Measurements from ENCODE around the gene CFAP251.

The CFAP251 gene

DNA sequence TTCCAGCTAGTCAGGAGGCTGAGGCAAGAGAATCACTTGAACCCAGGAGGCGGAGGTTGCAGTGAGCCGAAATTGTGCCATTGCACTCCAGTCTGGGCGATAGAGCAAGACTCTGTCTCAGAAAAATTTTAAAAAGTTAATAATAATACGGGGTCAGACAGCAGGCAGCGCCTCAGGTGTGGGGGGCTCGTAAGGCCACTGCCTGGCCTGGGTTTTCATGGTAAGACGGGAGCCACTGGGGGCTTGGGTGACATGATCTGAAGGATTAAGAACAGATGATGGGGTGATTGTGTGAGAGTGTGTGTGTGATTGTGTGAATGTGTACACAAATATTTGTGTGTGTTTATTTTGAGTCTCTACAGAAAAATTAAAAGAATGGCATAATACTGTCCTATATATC lies 126.9 kb downstream of the CFAP251 start:
- Histone ChIP-seq H2AFZ (ENCODE audit: low read length, unreplicated experiment) (no peak overlapping the region), H3K27me3 (ENCODE audit: insufficient read depth, low read length) (no peaks in the 10 kb centered on the region), H3K4me3 (ENCODE audit: low read depth, low read length) (no peak overlapping the region), H3K4me1 (ENCODE audit: control insufficient read depth, insufficient read depth, low read length, unreplicated experiment) (no peaks in the 10 kb centered on the region), H3K27ac (ENCODE audit: low read depth, low read length) (no peak overlapping the region), H3K79me2 (ENCODE audit: control insufficient read depth, insufficient read depth, low read length, unreplicated experiment) (no peaks in the 10 kb centered on the region), H3K36me3 (ENCODE audit: insufficient read depth, low read length) (peaks cover 7% of the 10 kb centered on the region; the same call in 1 of the 2 replicates)

DNA sequence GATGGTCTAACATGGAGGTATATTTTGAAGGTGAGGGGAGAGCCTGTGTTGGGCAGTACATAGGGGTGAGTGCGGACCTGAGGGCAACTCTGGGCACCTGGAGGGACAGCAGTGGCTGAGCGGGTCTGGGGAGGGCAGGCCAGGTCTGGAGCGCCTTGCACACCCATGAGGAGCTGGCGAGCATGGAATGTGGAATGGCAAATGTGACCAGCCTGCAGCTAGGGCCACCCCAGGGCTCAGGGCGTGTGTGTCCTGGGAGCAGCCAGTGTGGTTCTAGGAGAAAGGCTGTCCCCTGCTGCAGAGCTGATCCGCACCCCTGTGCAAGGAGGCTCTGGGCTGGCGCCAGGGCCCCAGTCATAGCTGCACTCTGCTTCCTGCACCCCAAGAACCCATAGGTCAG lies 127.8 kb downstream of the CFAP251 start:
- Histone ChIP-seq H3K79me2 (ENCODE audit: control insufficient read depth, insufficient read depth, low read length, unreplicated experiment) (no peaks in the 10 kb centered on the region), H2AFZ (ENCODE audit: low read length, unreplicated experiment) (no peak overlapping the region), H3K27ac (ENCODE audit: low read depth, low read length) (no peak overlapping the region), H3K4me3 (ENCODE audit: low read depth, low read length) (no peak overlapping the region), H3K4me1 (ENCODE audit: control insufficient read depth, insufficient read depth, low read length, unreplicated experiment) (no peaks in the 10 kb centered on the region), H3K27me3 (ENCODE audit: insufficient read depth, low read length) (no peaks in the 10 kb centered on the region), H3K36me3 (ENCODE audit: insufficient read depth, low read length) (peaks cover 7% of the 10 kb centered on the region; the same call in 1 of the 2 replicates)

DNA sequence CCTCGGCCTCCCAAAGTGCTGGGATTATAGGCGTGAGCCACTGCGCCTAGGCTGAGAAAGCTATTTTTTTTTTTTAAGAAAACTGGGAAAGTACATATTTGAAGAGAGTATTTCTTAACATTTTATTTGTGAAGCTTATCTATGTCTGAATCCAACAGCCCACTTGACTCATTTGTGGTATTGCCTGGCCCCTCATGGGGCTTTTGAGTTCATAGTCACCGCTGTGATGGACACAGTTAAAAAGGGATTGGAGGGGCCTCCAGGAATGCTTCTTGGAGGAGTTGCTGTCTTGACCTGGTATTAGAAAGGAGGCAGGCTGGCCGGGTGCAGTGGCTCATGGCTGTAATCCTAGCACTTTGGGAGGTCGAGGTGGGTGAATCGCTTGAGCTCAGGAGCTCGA lies 129.8 kb downstream of the CFAP251 start:
- Histone ChIP-seq H3K79me2 (ENCODE audit: control insufficient read depth, insufficient read depth, low read length, unreplicated experiment) (no peaks in the 10 kb centered on the region), H2AFZ (ENCODE audit: low read length, unreplicated experiment) (no peak overlapping the region), H3K36me3 (ENCODE audit: insufficient read depth, low read length) (peaks cover 7% of the 10 kb centered on the region; the same call in 1 of the 2 replicates), H3K27ac (ENCODE audit: low read depth, low read length) (no peak overlapping the region), H3K27me3 (ENCODE audit: insufficient read depth, low read length) (no peaks in the 10 kb centered on the region), H3K4me3 (ENCODE audit: low read depth, low read length) (no peak overlapping the region), H3K4me1 (ENCODE audit: control insufficient read depth, insufficient read depth, low read length, unreplicated experiment) (no peaks in the 10 kb centered on the region)

DNA sequence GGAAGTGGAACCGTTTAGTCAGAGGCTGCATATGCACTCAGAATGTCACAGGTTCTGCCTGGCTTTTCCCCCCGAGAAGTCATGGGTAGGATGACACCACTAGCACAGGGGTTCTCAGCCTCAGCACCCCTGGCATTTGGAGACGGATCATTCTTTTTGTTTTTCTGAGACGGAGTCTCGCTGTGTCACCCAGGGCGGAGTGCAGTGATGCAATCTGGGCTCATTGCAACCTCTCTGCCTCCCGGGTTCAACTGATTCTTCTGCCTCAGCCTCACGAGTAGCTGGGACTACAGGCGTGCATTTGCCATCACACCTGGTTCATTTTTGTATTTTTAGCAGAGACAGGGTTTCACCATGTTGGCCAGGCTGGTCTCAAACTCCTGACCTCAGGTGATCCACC lies 131.4 kb downstream of the CFAP251 start:
- no peaks in the 10 kb centered on the region for H3K4me1 ChIP-seq (ENCODE audit: control insufficient read depth, insufficient read depth, low read length, unreplicated experiment)
- H3K27me3 ChIP-seq (ENCODE audit: insufficient read depth, low read length), result no peaks in the 10 kb centered on the region
- H3K27ac ChIP-seq (ENCODE audit: low read depth, low read length), result no peak overlapping the region
- no peaks in the 10 kb centered on the region for H3K36me3 ChIP-seq (ENCODE audit: insufficient read depth, low read length)
- H3K79me2 ChIP-seq (ENCODE audit: control insufficient read depth, insufficient read depth, low read length, unreplicated experiment), result no peaks in the 10 kb centered on the region
- no peak overlapping the region for H2AFZ ChIP-seq (ENCODE audit: low read length, unreplicated experiment)
- no peak overlapping the region for H3K4me3 ChIP-seq (ENCODE audit: low read depth, low read length)

DNA sequence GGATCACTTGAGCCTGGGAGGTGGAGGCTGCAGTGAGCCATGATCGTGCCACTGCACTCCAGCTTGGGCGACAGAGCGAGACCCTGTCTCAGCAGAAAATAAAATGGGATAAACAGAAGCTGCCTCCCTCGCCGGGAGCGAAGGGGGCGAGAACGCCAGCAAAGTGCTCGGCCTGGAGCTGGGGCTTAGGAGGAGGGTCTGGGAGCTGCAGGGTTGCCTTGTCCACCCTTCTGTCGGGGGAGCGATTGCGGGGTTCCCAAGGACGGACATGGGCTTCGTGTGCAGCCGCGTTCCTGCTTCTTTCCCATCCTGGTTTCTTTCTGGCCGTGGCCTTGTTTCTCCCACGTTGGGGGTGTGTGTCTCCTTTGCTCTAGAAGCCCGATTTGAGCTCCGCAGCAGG lies 132.3 kb downstream of the CFAP251 start:
- H3K27me3 ChIP-seq (ENCODE audit: insufficient read depth, low read length), result no peaks in the 10 kb centered on the region
- no peaks in the 10 kb centered on the region for H3K36me3 ChIP-seq (ENCODE audit: insufficient read depth, low read length)
- no peaks in the 10 kb centered on the region for H3K4me1 ChIP-seq (ENCODE audit: control insufficient read depth, insufficient read depth, low read length, unreplicated experiment)
- no peak overlapping the region for H3K27ac ChIP-seq (ENCODE audit: low read depth, low read length)
- H3K4me3 ChIP-seq (ENCODE audit: low read depth, low read length), result no peak overlapping the region
- H3K79me2 ChIP-seq (ENCODE audit: control insufficient read depth, insufficient read depth, low read length, unreplicated experiment), result no peaks in the 10 kb centered on the region
- H2AFZ ChIP-seq (ENCODE audit: low read length, unreplicated experiment), result no peak overlapping the region

DNA sequence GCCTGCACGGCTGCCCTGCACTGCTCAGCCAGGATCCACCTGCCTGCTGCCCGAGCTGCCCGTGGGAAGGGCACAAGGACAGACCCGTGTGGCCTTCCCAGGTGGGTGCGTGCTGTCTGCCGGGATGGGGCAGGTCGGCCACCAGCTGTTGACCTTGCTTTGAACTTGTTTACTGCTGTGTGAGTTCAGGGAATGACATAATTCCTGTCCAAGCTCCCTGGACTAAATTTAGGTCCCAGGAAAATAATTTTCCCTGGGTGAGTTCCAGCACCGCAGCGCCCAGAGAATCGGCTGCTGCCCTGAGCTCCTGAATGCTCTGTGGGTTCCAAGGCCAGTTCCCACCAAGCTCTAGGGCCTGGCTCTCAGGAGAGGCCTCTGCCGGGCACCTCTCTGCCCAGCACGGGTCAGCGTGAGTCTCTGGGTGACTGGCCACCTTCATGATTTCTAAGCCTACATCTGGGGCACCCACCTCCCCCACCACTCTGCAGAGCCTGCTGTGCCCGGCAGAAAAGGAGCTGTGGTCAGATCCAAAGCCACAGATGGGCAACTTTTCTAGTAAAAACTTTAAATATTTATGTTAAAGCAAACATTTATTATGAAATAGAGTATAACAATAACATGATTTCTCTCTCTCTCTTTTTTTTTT lies 133.0 kb downstream of the CFAP251 start:
- no peak overlapping the region for H2AFZ ChIP-seq (ENCODE audit: low read length, unreplicated experiment)
- no peaks in the 10 kb centered on the region for H3K79me2 ChIP-seq (ENCODE audit: control insufficient read depth, insufficient read depth, low read length, unreplicated experiment)
- H3K27ac ChIP-seq (ENCODE audit: low read depth, low read length), result no peak overlapping the region
- H3K36me3 ChIP-seq (ENCODE audit: insufficient read depth, low read length), result no peaks in the 10 kb centered on the region
- H3K4me1 ChIP-seq (ENCODE audit: control insufficient read depth, insufficient read depth, low read length, unreplicated experiment), result no peaks in the 10 kb centered on the region
- H3K4me3 ChIP-seq (ENCODE audit: low read depth, low read length), result no peak overlapping the region
- no peaks in the 10 kb centered on the region for H3K27me3 ChIP-seq (ENCODE audit: insufficient read depth, low read length)

DNA sequence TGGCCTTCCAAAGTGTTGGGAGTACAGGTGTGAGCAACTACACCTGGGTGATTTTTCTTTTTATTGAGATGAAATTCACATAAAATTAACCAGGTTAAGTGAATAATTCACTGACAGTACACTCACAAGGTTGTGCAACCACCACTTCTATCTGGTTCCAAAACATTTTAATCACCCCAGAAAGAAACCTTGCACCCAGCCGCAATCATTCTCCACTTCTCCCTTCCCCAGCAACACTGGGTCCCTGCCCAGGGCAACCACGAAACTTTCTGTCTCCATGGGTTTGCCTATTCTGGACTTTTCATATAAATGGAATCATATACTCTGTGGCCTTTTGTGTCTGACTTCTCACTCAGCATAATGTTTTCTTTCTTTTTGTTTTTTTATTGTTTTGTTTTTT lies 133.9 kb downstream of the CFAP251 start:
- Histone ChIP-seq H3K27ac (ENCODE audit: low read depth, low read length) (no peak overlapping the region), H3K27me3 (ENCODE audit: insufficient read depth, low read length) (no peaks in the 10 kb centered on the region), H3K79me2 (ENCODE audit: control insufficient read depth, insufficient read depth, low read length, unreplicated experiment) (no peaks in the 10 kb centered on the region), H3K4me3 (ENCODE audit: low read depth, low read length) (no peak overlapping the region), H3K36me3 (ENCODE audit: insufficient read depth, low read length) (no peaks in the 10 kb centered on the region), H2AFZ (ENCODE audit: low read length, unreplicated experiment) (no peak overlapping the region), H3K4me1 (ENCODE audit: control insufficient read depth, insufficient read depth, low read length, unreplicated experiment) (no peaks in the 10 kb centered on the region)

All from ACC112 (cell line).